ENCODE results near the gene RBM11.

Gene RBM11

DNA sequence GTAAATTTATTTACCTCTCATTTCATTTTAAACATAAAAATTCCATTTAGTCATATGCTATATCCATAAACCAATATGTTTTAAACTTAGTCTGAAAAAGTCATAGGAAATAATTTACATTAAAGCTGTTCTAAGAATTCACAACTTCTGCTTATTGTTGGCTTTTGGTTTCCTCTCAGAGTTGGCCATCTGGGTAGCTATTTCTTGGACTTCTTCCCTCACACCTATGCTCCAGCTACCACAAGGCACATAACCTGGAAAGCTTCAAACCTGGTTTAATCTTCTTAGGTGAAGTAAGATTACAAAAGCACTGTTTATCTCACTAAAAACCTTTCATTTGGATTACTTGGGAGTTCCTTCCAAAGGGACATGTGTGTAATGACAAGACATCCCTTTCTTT, 29.8 kb downstream of the RBM11 start:
- no peak for DNase-seq (ENCODE audit: low read depth)
- TF ChIP-seq, protein P1, sequence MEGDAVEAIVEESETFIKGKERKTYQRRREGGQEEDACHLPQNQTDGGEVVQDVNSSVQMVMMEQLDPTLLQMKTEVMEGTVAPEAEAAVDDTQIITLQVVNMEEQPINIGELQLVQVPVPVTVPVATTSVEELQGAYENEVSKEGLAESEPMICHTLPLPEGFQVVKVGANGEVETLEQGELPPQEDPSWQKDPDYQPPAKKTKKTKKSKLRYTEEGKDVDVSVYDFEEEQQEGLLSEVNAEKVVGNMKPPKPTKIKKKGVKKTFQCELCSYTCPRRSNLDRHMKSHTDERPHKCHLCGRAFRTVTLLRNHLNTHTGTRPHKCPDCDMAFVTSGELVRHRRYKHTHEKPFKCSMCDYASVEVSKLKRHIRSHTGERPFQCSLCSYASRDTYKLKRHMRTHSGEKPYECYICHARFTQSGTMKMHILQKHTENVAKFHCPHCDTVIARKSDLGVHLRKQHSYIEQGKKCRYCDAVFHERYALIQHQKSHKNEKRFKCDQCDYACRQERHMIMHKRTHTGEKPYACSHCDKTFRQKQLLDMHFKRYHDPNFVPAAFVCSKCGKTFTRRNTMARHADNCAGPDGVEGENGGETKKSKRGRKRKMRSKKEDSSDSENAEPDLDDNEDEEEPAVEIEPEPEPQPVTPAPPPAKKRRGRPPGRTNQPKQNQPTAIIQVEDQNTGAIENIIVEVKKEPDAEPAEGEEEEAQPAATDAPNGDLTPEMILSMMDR (IDR thresholded peaks at IDR 0.05; ENCODE audit: low read depth, low read length, missing control alignments) = no peak
- H3K4me3 ChIP-seq (ENCODE audit: low read depth, low read length) = no peak overlapping the region

DNA sequence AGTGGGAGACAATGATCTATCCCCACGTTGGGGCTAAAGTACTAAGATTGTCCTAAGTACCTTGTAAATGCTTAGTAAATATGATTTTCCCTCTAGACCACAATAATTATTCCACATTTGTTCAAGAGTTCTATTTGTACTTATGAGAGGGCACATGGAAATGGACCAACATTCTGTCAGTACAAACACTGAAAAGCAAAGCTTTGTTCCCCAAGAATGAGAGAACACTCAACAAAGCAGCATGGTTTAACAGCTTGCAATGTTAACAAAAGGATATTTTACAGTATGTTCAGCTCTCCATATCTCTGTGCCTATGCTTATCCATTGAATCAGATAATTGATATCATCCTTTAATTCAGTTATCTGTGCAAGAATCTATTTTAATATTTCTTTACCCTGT, 35.4 kb downstream of the RBM11 start:
- no peak for DNase-seq (ENCODE audit: low read depth)
- H3K4me3 ChIP-seq (ENCODE audit: low read depth, low read length) = no peak overlapping the region
- TF ChIP-seq, protein P1 (IDR thresholded peaks at IDR 0.05; ENCODE audit: low read depth, low read length, missing control alignments) = no peak

- H3K4me3 ChIP-seq (ENCODE audit: low read depth, low read length) = no peak overlapping the region
- TF ChIP-seq, protein P1 (IDR thresholded peaks at IDR 0.05; ENCODE audit: low read depth, low read length, missing control alignments) = peak; percentile 43
- peak; percentile 3 for DNase-seq (ENCODE audit: low read depth)
These were observed 43.8 kb downstream of the RBM11 start for GRCh38 chr21:14259747-14260146.

DNA sequence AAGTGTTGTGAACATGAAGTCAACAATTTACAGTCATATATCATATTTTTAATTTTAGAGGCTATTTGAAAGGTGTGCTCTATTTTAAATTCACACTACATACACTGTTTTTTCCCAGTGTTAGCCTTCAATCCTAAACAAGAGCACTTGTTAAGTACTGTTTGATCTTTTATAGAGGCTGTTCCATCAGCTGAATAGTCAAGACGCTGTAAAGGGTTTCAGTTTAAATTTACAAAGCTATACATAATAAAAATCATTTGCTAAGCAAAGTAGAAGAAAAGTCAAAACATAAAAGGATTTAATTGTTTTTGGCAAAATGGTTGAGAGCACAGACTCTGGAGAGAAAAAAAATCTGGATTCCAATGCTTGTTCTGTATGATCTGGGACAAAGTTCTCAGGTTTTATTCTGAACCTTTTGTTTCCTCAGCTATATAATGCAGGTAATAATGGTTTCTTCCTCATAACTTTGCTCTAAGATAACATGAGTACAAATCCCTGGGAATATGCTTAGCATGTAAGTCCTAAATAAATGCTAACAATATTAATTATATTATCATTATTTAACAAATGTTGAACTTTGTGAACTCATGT, 44.3 kb downstream of the RBM11 start:
- H3K4me3 ChIP-seq (ENCODE audit: low read depth, low read length) = no peak overlapping the region
- TF ChIP-seq, protein P1 (IDR thresholded peaks at IDR 0.05; ENCODE audit: low read depth, low read length, missing control alignments) = no peak
- no peak for DNase-seq (ENCODE audit: low read depth)

DNA sequence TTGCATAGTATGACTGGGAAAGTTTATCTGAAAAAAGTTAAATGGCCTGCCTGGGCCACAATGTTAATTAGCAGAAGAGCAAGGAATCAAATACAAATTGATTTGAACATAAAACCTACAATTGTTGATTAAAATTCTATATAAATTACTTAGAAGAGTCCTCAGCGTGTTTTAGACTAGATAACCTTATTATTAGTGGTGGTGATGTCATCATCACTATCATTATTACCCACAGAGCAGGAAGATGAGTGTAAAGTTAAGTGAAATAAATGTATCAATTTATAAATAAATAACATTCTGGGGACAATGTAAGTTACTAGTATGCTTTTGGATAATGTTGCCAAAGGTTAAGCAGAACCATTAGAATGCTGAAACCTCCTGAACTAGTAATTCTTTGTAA, 46.1 kb downstream of the RBM11 start:
- TF ChIP-seq, protein P1 (IDR thresholded peaks at IDR 0.05; ENCODE audit: low read depth, low read length, missing control alignments) = no peak

GRCh38 chr21:14263879-14264278, 47.9 kb downstream of the RBM11 start:
- DNase-seq (ENCODE audit: low read depth) = no peak
- H3K4me3 ChIP-seq (ENCODE audit: low read depth, low read length) = no peak overlapping the region
- TF ChIP-seq, protein P1 (IDR thresholded peaks at IDR 0.05; ENCODE audit: low read depth, low read length, missing control alignments) = no peak

More for the DNA sequence above, 46.1 kb downstream of the RBM11 start:
- no peak overlapping the region for H3K4me3 ChIP-seq (ENCODE audit: low read depth, low read length)
- no peak for DNase-seq (ENCODE audit: low read depth)

GRCh38 chr21:14265023-14265422, 49.1 kb downstream of the RBM11 start:
- TF ChIP-seq, protein P1 (IDR thresholded peaks at IDR 0.05; ENCODE audit: low read depth, low read length, missing control alignments) = no peak
- DNase-seq (ENCODE audit: low read depth) = no peak
- no peak overlapping the region for H3K4me3 ChIP-seq (ENCODE audit: low read depth, low read length)

Data from GM12864 (cell line).